DOHH2 (cell line): ENCODE measurements around the gene UBE2A.

Experiments
- H3F3A ChIP-seq: fragments of 200-600 bp; sonication (generic), shearing (Covaris generic); 2 replicates; pipeline ENCODE4 v1.6.0; 2016; ENCODE audit warnings: antibody characterized with exemption, mild to moderate bottlenecking; ENCODE audit not compliant: control insufficient read depth, insufficient read depth
- H3K27ac ChIP-seq: fragments of 200-600 bp; sonication (generic); 2 replicates; pipeline ENCODE4 v1.5.1; 2014; ENCODE audit warnings: low read depth, mild to moderate bottlenecking, low read length, moderate library complexity
- H3K27me3 ChIP-seq: fragments of 200-600 bp; sonication (generic); 2 replicates; pipeline ENCODE4 v1.6.1; 2014; ENCODE audit warnings: mild to moderate bottlenecking, low read length, mixed read lengths; ENCODE audit not compliant: control insufficient read depth
- H3K36me3 ChIP-seq: fragments of 200-600 bp; sonication (generic); 2 replicates; pipeline ENCODE4 v1.6.1; 2014; ENCODE audit warnings: mild to moderate bottlenecking, low read length, moderate library complexity, mixed read lengths; ENCODE audit not compliant: control insufficient read depth
- H3K4me1 ChIP-seq: fragments of 200-600 bp; sonication (generic); 2 replicates; pipeline ENCODE4 v1.6.1; 2014; ENCODE audit warnings: mild to moderate bottlenecking, low read length, mixed read lengths; ENCODE audit not compliant: control insufficient read depth
- H3K4me2 ChIP-seq: fragments of 200-600 bp; sonication (generic); 2 replicates; pipeline ENCODE4 v1.6.0; 2014; ENCODE audit warnings: mild to moderate bottlenecking, low read length, moderate library complexity
- H3K4me3 ChIP-seq: fragments of 200-600 bp; sonication (generic); 2 replicates; pipeline ENCODE4 v1.5.1; 2014; ENCODE audit warnings: mild to moderate bottlenecking, low read length, mixed read lengths
- H3K79me2 ChIP-seq: fragments of 200-600 bp; sonication (generic); 2 replicates; pipeline ENCODE4 v1.6.1; 2014; ENCODE audit warnings: mild to moderate bottlenecking, low read length, mixed read lengths; ENCODE audit not compliant: control insufficient read depth
- H3K9me2 ChIP-seq: fragments of 200-600 bp; sonication (generic); replicated peaks from 2 replicates; pipeline ENCODE4 v1.6.1; 2014; ENCODE audit warnings: mild to moderate bottlenecking, low read length, mixed read lengths; ENCODE audit not compliant: control insufficient read depth
- H3K9me3 ChIP-seq: fragments of 200-600 bp; sonication (generic); 2 replicates; pipeline ENCODE4 v1.6.1; 2014; ENCODE audit warnings: antibody characterized with exemption, low read length, mixed read lengths; ENCODE audit not compliant: control insufficient read depth, insufficient read depth
- H4K20me1 ChIP-seq: fragments of 200-600 bp; sonication (generic); 2 replicates; pipeline ENCODE4 v1.6.0; 2014; ENCODE audit warnings: low read depth, mild to moderate bottlenecking, antibody characterized with exemption, low read length, moderate library complexity; ENCODE audit not compliant: control insufficient read depth, insufficient read depth
- CTCF ChIP-seq: fragments of 200-600 bp; sonication (generic); IDR thresholded peaks from one replicate; pipeline ENCODE4 v1.5.1; 2014; ENCODE audit warnings: antibody characterized with exemption, mild to moderate bottlenecking, low read depth, low read length; ENCODE audit not compliant: poor library complexity, severe bottlenecking
- EZH2phosphoT487 ChIP-seq: fragments of 200-600 bp; sonication (generic); IDR thresholded peaks from 2 replicates; pipeline ENCODE4 v1.6.1; 2017; ENCODE audit warnings: borderline replicate concordance, mild to moderate bottlenecking, antibody characterized with exemption, low read length, moderate library complexity, mixed read lengths

UBE2A gene

GRCh38 chrX:119614776-119615175 lies 40.4 kb downstream of the UBE2A start:
- Histone ChIP-seq H3K9me2 (no peaks in the 10 kb centered on the region), H3K4me3 (no peak overlapping the region), H3K36me3 (no peaks in the 10 kb centered on the region), H3K79me2 (no peaks in the 10 kb centered on the region), H3K9me3 (no peaks in the 10 kb centered on the region), H4K20me1 (no peaks in the 10 kb centered on the region), H3K4me1 (peaks cover 31% of the 10 kb centered on the region), H3K4me2 (no peak overlapping the region), H3F3A (peaks cover 3% of the 10 kb centered on the region; the same call in 1 of the 2 replicates), H3K27ac (no peak overlapping the region), H3K27me3 (no peaks in the 10 kb centered on the region)
- TF ChIP-seq EZH2phosphoT487 (no peak), CTCF (no peak)

- Histone ChIP-seq H3K4me2 (peak overlapping the region; percentile 64), H3K9me2 (no peaks in the 10 kb centered on the region), H4K20me1 (no peaks in the 10 kb centered on the region), H3F3A (peaks cover 3% of the 10 kb centered on the region; the same call in 1 of the 2 replicates), H3K4me3 (peak overlapping the region; percentile 41), H3K27me3 (no peaks in the 10 kb centered on the region), H3K27ac (peak overlapping the region; percentile 43), H3K9me3 (no peaks in the 10 kb centered on the region), H3K79me2 (no peaks in the 10 kb centered on the region), H3K4me1 (peaks cover 36% of the 10 kb centered on the region), H3K36me3 (peaks cover 7% of the 10 kb centered on the region)
- no peak for TF ChIP-seq EZH2phosphoT487
- no peak for TF ChIP-seq CTCF
Observed at GRCh38 chrX:119617517-119618164, 43.3 kb downstream of the UBE2A start.

GRCh38 chrX:119618439-119618838 lies 44.1 kb downstream of the UBE2A start:
- Histone ChIP-seq H3K27me3 (no peaks in the 10 kb centered on the region), H4K20me1 (no peaks in the 10 kb centered on the region), H3K4me3 (peak overlapping the region; percentile 41), H3K79me2 (no peaks in the 10 kb centered on the region), H3K36me3 (peaks cover 7% of the 10 kb centered on the region), H3K4me1 (peaks cover 36% of the 10 kb centered on the region), H3K27ac (peak overlapping the region; percentile 43), H3K9me2 (no peaks in the 10 kb centered on the region), H3K9me3 (no peaks in the 10 kb centered on the region), H3K4me2 (peak overlapping the region; percentile 64), H3F3A (peaks cover 3% of the 10 kb centered on the region; the same call in 1 of the 2 replicates)
- TF ChIP-seq EZH2phosphoT487: no peak
